ENCODE measurements around the gene NXPH3. TPM values are rescaled to one million over a fixed set of nuclear protein-coding genes. Genes with fewer than 3 reads are reported as not detected.

Gene NXPH3
- total and polyA plus RNA-seq, 2 donors (not counting 3 experiments of a cell fraction or from before 2014, with no cell fraction given), result 1.7 to 2.0 TPM

DNA sequence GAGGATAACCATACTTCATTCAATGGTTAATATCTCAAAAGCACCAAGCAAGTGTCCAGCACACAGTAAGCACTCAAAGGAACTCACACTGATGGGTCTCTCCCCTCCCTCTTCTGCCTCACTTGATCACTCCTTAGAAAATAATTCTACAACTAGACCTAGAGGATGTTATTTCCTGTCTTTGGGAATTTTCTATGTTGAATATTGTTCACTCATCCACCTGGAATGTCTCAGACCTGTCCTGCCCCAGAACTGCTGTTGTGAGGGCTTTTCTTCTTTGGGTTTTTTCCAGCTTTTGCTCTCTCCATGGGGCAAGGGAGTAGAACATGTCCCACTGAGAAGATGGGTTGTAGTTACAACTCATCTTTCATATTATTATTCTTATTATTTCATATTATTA lies 25.3 kb downstream of the NXPH3 start:
- H3K79me2 ChIP-seq (ENCODE audit: control insufficient read depth, insufficient read depth, low read length), result no peaks in the 10 kb centered on the region
- H3K4me1 ChIP-seq (ENCODE audit: control insufficient read depth, extremely low read depth, insufficient read depth, low read length), result peaks cover 7% of the 10 kb centered on the region
- no peak for TF ChIP-seq JUN (IDR thresholded peaks at IDR 0.05; ENCODE audit: borderline replicate concordance, insufficient read depth, insufficient read length, low read depth)
- TF ChIP-seq POLR2A (IDR thresholded peaks at IDR 0.05; ENCODE audit: low read depth, low read length), result no peak
- TF ChIP-seq, protein P1, sequence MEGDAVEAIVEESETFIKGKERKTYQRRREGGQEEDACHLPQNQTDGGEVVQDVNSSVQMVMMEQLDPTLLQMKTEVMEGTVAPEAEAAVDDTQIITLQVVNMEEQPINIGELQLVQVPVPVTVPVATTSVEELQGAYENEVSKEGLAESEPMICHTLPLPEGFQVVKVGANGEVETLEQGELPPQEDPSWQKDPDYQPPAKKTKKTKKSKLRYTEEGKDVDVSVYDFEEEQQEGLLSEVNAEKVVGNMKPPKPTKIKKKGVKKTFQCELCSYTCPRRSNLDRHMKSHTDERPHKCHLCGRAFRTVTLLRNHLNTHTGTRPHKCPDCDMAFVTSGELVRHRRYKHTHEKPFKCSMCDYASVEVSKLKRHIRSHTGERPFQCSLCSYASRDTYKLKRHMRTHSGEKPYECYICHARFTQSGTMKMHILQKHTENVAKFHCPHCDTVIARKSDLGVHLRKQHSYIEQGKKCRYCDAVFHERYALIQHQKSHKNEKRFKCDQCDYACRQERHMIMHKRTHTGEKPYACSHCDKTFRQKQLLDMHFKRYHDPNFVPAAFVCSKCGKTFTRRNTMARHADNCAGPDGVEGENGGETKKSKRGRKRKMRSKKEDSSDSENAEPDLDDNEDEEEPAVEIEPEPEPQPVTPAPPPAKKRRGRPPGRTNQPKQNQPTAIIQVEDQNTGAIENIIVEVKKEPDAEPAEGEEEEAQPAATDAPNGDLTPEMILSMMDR (IDR thresholded peaks at IDR 0.05; ENCODE audit: extremely low read depth in 1 of 2, insufficient read depth in 1 of 2, low read depth in 1 of 2, low read length in 2 of 2), result no peak
- no peak for TF ChIP-seq FOS (IDR thresholded peaks at IDR 0.05; ENCODE audit: borderline replicate concordance, insufficient read depth, low read length)
- no peak for TF ChIP-seq GATA2 (IDR thresholded peaks at IDR 0.05; ENCODE audit: insufficient read depth, insufficient read length, low read depth, low read length)
- TF ChIP-seq POLR2AphosphoS5 (IDR thresholded peaks at IDR 0.05; ENCODE audit: insufficient read depth, low read depth, low read length), result no peak
- TF ChIP-seq, protein P2, sequence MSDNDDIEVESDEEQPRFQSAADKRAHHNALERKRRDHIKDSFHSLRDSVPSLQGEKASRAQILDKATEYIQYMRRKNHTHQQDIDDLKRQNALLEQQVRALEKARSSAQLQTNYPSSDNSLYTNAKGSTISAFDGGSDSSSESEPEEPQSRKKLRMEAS (IDR thresholded peaks at IDR 0.05; ENCODE audit: insufficient read depth, insufficient read length), result no peak
- no peak for TF ChIP-seq EZH2 (IDR thresholded peaks at IDR 0.05; ENCODE audit: borderline replicate concordance, low read depth, low read length, severe bottlenecking)
- no peak for TF ChIP-seq MYC (IDR thresholded peaks at IDR 0.05; ENCODE audit: low read depth, low read length)
- H3K36me3 ChIP-seq (ENCODE audit: control insufficient read depth in 2 of 2, extremely low read depth in 1 of 2, insufficient read depth in 2 of 2, low read length in 2 of 2), result peaks cover 8 to 17% of the 10 kb centered on the region in 2 experiments
- intact Hi-C loops (cut with micrococcal nuclease) (no loop called here), dilution Hi-C loops (cut with MboI; ENCODE audit: extremely low pct_ligation_motif_present, low sequenced_read_pairs) (no loop called here)
- H3K9me1 ChIP-seq (replicated peaks; ENCODE audit: control insufficient read depth, extremely low read depth, insufficient read depth, low read length), result no peaks in the 10 kb centered on the region
- H2AFZ ChIP-seq (ENCODE audit: low read depth, low read length), result no peak overlapping the region
- DNase-seq (ENCODE audit: low read depth, low spot score), result no peak
- H4K20me1 ChIP-seq (replicated peaks; ENCODE audit: control insufficient read depth, extremely low read depth, insufficient read depth, low read length), result no peaks in the 10 kb centered on the region
- H3K4me2 ChIP-seq (ENCODE audit: insufficient read depth, low read length), result no peak overlapping the region
- no peak for FAIRE-seq
- no peak overlapping the region for H3K4me3 ChIP-seq (replicated peaks in 1 of 3; ENCODE audit: insufficient read depth in 1 of 3, low read depth in 1 of 3, low read length in 3 of 3)
- ChIA-PET CTCF (interaction anchor here (1.3 to 2.2 kb wide), 2 partner anchors 10 to 95 kb away, joined by 3 to 7 read pairs; no protein-coding TSS in a partner anchor), POLR2A (no interaction called here)
- no TSS peak for BruUV-seq (replicated peaks)
- no peaks in the 10 kb centered on the region for H3K27me3 ChIP-seq (ENCODE audit: control insufficient read depth in 2 of 2, insufficient read depth in 2 of 2, low read length in 2 of 2)
- no peak overlapping the region for H3K27ac ChIP-seq (ENCODE audit: insufficient read depth, low read depth, low read length)
- H3K9me3 ChIP-seq (replicated peaks; ENCODE audit: control insufficient read depth, insufficient read depth, low read length), result no peaks in the 10 kb centered on the region
- no peak overlapping the region for H3K9ac ChIP-seq (replicated peaks; ENCODE audit: extremely low read depth, insufficient read depth, low read length)

All from endothelial cell of umbilical vein (primary cell).